Bronchial epithelial cell (primary cell): Measurements from ENCODE around the gene GJA4. TPM values are rescaled to one million over a fixed set of nuclear protein-coding genes. Genes with fewer than 3 reads are reported as not detected.

Source experiments
- DNase-seq: peaks from one replicate; pipeline ENCODE4 v3.0.0-alpha.2; 2010; ENCODE audit warnings: low read depth
- FAIRE-seq: peaks from 2 replicates; lab custom pipeline; 2011; peaks lifted over from hg19 to GRCh38; lab: Jason Lieb, UNC
- H3K27me3 ChIP-seq: 2 replicates; pipeline ENCODE4 v1.5.1; 2011; ENCODE audit warnings: low read length; ENCODE audit not compliant: control insufficient read depth, insufficient read depth
- H3K36me3 ChIP-seq: 2 replicates; pipeline ENCODE4 v1.5.1; 2011; ENCODE audit warnings: low read length; ENCODE audit not compliant: control insufficient read depth, insufficient read depth
- H3K4me3 ChIP-seq: 2 replicates; pipeline ENCODE4 v1.5.1; 2011; ENCODE audit warnings: mild to moderate bottlenecking, low read depth, low read length, control low read depth
- total RNA-seq: library from RNA; depleted of rRNA; stranded (reverse); fragments of >200 nt; gene quantifications from 2 replicates; pipeline ENCODE4 v1.2.1, GENCODE V29; 2014
- TF ChIP-seq, protein P1 (sequence below): IDR thresholded peaks from 2 replicates; pipeline ENCODE4 v1.5.1; 2011; ENCODE audit warnings: mild to moderate bottlenecking, moderate library complexity, low read length, control low read depth, inconsistent platforms; ENCODE audit not compliant: insufficient read depth, severe bottlenecking

Gene GJA4
- total RNA-seq, 1 donor from 2014 or later = not detected

DNA sequence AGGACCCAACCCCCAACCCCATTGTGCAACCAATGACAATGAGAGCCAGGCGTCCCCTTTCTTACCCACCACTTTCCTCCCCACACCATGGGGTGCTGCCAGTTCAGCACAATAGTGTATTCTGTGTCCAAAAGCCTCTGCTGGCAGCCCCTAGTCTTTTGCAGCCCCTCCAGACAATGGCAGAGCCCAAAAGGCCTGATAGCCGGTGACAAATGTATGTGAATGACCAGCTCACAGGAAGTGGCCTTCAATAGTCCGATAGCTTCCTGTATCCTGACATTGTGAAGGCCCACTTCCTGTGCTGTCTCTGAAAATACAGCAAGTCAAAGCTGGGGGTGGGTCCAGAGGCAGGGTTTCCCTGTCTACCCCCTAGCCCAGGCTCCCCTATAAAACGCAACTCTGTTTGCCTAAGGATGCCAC, 50.2 kb downstream of the GJA4 start:
- Histone ChIP-seq H3K27me3 (no peaks in the 10 kb centered on the region), H3K36me3 (no peaks in the 10 kb centered on the region), H3K4me3 (no peak overlapping the region)
- no peak for DNase-seq
- TF ChIP-seq, protein P1, sequence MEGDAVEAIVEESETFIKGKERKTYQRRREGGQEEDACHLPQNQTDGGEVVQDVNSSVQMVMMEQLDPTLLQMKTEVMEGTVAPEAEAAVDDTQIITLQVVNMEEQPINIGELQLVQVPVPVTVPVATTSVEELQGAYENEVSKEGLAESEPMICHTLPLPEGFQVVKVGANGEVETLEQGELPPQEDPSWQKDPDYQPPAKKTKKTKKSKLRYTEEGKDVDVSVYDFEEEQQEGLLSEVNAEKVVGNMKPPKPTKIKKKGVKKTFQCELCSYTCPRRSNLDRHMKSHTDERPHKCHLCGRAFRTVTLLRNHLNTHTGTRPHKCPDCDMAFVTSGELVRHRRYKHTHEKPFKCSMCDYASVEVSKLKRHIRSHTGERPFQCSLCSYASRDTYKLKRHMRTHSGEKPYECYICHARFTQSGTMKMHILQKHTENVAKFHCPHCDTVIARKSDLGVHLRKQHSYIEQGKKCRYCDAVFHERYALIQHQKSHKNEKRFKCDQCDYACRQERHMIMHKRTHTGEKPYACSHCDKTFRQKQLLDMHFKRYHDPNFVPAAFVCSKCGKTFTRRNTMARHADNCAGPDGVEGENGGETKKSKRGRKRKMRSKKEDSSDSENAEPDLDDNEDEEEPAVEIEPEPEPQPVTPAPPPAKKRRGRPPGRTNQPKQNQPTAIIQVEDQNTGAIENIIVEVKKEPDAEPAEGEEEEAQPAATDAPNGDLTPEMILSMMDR = no peak
- FAIRE-seq = no peak

GRCh38 chr1:34843392-34844251, 50.8 kb downstream of the GJA4 start:
- TF ChIP-seq, protein P1 = no peak
- no peaks in the 10 kb centered on the region for H3K36me3 ChIP-seq
- DNase-seq (no peak), FAIRE-seq (no peak)
- no peaks in the 10 kb centered on the region for H3K27me3 ChIP-seq
- no peak overlapping the region for H3K4me3 ChIP-seq

DNA sequence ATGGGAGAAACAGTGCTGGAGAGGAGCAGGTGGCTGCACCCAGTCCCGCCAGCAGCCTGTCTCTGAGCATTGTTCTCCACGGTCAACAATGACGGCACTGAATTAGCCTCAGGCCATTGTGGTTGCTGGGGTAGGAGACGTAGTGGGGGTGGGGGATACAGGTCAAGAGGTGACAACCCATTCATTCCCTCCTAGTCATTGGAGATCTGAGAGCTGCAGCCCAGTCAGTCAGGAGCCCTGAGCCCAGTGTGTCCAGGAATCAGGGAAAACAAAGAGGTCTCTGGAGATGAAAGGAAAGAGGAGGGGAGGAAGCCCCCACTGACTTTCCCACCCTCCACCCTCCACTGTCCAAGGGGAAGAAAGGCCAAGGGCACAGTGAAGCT, 51.4 kb downstream of the GJA4 start:
- no peaks in the 10 kb centered on the region for H3K27me3 ChIP-seq
- TF ChIP-seq, protein P1 = no peak
- H3K4me3 ChIP-seq = no peak overlapping the region
- no peaks in the 10 kb centered on the region for H3K36me3 ChIP-seq
- DNase-seq = peak; percentile 10
- no peak for FAIRE-seq

Other genes with a start within 250 kb of the GJA4 start
- 95.8 and 101 TPM in 2 replicates for gene GJB5, start 38.0 kb upstream of the GJA4 start, total RNA-seq
- 8.2 and 17.3 TPM in 2 replicates for gene GJB4, start 33.3 kb upstream of the GJA4 start, total RNA-seq
- gene GJB3, start 11.8 kb upstream of the GJA4 start, total RNA-seq = 136 and 159 TPM in 2 replicates
- 34.8 and 36.1 TPM in 2 replicates for gene SMIM12, start 66.8 kb downstream of the GJA4 start, total RNA-seq
- not detected in 2 replicates for gene DLGAP3, start 136.7 kb downstream of the GJA4 start, total RNA-seq
- 7.8 and 8.4 TPM in 2 replicates for gene TMEM35B, start 192.3 kb downstream of the GJA4 start, total RNA-seq
- 10.5 and 10.8 TPM in 2 replicates for gene ZMYM6, start 238.9 kb downstream of the GJA4 start, total RNA-seq